ENCODE results near the gene PPP2R3C. TPM values are rescaled to one million over a fixed set of nuclear protein-coding genes. Genes with fewer than 3 reads are reported as not detected.
A peak's percentile ranks its signal among the peaks of the same experiment; 100 is the strongest.
"Not testable (repeated sequence)": the region's sequence is repeated elsewhere in the genome, so short reads cannot be mapped to it uniquely, and the experiment has no call there.

PPP2R3C gene
- total and polyA plus RNA-seq, 2 of the 4 experiments (the other 2 are of a cell fraction) = 15.9 to 17.0 TPM

- ChIA-PET POLR2A (ENCODE audit: unreplicated experiment) (no interaction called here), CTCF (interaction anchor here (0.8 kb wide), 1 partner anchor 9 kb away, joined by 4 read pairs; no protein-coding TSS in a partner anchor)
- no peak overlapping the region for H3K4me2 ChIP-seq (ENCODE audit: low read depth, low read length)
- TF ChIP-seq, protein P1, sequence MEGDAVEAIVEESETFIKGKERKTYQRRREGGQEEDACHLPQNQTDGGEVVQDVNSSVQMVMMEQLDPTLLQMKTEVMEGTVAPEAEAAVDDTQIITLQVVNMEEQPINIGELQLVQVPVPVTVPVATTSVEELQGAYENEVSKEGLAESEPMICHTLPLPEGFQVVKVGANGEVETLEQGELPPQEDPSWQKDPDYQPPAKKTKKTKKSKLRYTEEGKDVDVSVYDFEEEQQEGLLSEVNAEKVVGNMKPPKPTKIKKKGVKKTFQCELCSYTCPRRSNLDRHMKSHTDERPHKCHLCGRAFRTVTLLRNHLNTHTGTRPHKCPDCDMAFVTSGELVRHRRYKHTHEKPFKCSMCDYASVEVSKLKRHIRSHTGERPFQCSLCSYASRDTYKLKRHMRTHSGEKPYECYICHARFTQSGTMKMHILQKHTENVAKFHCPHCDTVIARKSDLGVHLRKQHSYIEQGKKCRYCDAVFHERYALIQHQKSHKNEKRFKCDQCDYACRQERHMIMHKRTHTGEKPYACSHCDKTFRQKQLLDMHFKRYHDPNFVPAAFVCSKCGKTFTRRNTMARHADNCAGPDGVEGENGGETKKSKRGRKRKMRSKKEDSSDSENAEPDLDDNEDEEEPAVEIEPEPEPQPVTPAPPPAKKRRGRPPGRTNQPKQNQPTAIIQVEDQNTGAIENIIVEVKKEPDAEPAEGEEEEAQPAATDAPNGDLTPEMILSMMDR (conservative IDR thresholded peaks at IDR 0.05; ENCODE audit: low read depth, low read length) = no peak
- TF ChIP-seq FOS (IDR thresholded peaks at IDR 0.05; ENCODE audit: low read depth, low read length) (no peak), BHLHE40 (IDR thresholded peaks at IDR 0.05; ENCODE audit: low read depth, low read length) (no peak), POLR2A (IDR thresholded peaks at IDR 0.05; ENCODE audit: low read depth, low read length) (no peak)
- H3K56ac ChIP-seq (ENCODE audit: extremely low read depth, insufficient read depth, low read length) = no peak overlapping the region
- H3K27me3 ChIP-seq (ENCODE audit: control insufficient read depth, insufficient read depth, low read length) = no peaks in the 10 kb centered on the region
- H4K5ac ChIP-seq (ENCODE audit: low read depth, low read length) = peak overlapping the region; percentile 23; the same call in 1 of the 2 replicates
- H3K18ac ChIP-seq (ENCODE audit: low read depth, low read length) = peak overlapping the region; percentile 23; the same call in 1 of the 2 replicates
- no TSS peak for BruUV-seq (replicated peaks)
- H3K9ac ChIP-seq (ENCODE audit: low read depth, low read length) = no peak overlapping the region
- H2AK9ac ChIP-seq (replicated peaks; ENCODE audit: low read depth, low read length, poor library complexity) = no peak overlapping the region
- intact Hi-C loops (cut with micrococcal nuclease) = no loop called here
- no peaks in the 10 kb centered on the region for H4K20me1 ChIP-seq (ENCODE audit: insufficient read depth, low read length)
- peaks cover 2% of the 10 kb centered on the region for H3K9me1 ChIP-seq (ENCODE audit: insufficient read depth, low read length)
- H2AFZ ChIP-seq (replicated peaks; ENCODE audit: low read length, poor library complexity) = no peak overlapping the region
- H3K4me3 ChIP-seq (ENCODE audit: insufficient read depth, low read depth, low read length) = no peak overlapping the region
- no peak for DNase-seq
- no peak overlapping the region for H3K4ac ChIP-seq (ENCODE audit: low read depth, low read length)
- dilution Hi-C loops (cut with HindIII; ENCODE audit: low sequenced_read_pairs, unreplicated experiment) = no loop called here
- no peak overlapping the region for H4K91ac ChIP-seq (ENCODE audit: insufficient read depth, low read depth, low read length)
- H2BK5ac ChIP-seq (ENCODE audit: low read depth, low read length, poor library complexity, severe bottlenecking) = no peak overlapping the region
- H3K14ac ChIP-seq (replicated peaks; ENCODE audit: low read depth, low read length) = no peak overlapping the region
- H3K79me1 ChIP-seq (ENCODE audit: low read depth in 1 of 2, low read length in 2 of 2) = peaks cover 6 to 34% of the 10 kb centered on the region in 2 experiments
- H3K36me3 ChIP-seq (ENCODE audit: control insufficient read depth, insufficient read depth, low read length) = peaks cover 2% of the 10 kb centered on the region
- H2BK120ac ChIP-seq (ENCODE audit: low read depth, low read length) = no peak overlapping the region
- in situ Hi-C loops (cut with MboI; ENCODE audit: low sequenced_read_pairs) = no loop called here
- peak; percentile 44; the same call in 1 of the 2 replicates for ATAC-seq (ENCODE audit: low read depth)
- H3K27ac ChIP-seq (ENCODE audit: insufficient read depth, low read length) = no peak overlapping the region
- no peaks in the 10 kb centered on the region for H3K9me3 ChIP-seq (ENCODE audit: control insufficient read depth, insufficient read depth, low read length)
- H2BK20ac ChIP-seq (ENCODE audit: low read depth, low read length) = peak overlapping the region; percentile 70; the same call in 1 of the 2 replicates
- H2BK15ac ChIP-seq (ENCODE audit: low read depth, low read length) = no peak overlapping the region
- no peak overlapping the region for H2AK5ac ChIP-seq (ENCODE audit: low read depth, low read length)
- H4K8ac ChIP-seq (ENCODE audit: low read depth in 2 of 2, low read length in 2 of 2) = peak overlapping the region in 1 of 2 experiments; percentile 53; a peak in 1 of 4 replicates
- peaks cover 8% of the 10 kb centered on the region for H3K4me1 ChIP-seq (ENCODE audit: control insufficient read depth, insufficient read depth, low read length)
- WGBS, 2 experiments (ENCODE audit: extremely low coverage in 2 of 2, insufficient read length in 1 of 2) = no CpG with 5 or more reads among the region's 2 CpGs
- no peak overlapping the region for H3K23ac ChIP-seq (ENCODE audit: low read depth, low read length)
These were observed 32.2 kb upstream of the PPP2R3C start for GRCh38 chr14:35154016-35154415.

GRCh38 chr14:35152531-35152930, 30.7 kb upstream of the PPP2R3C start:
- intact Hi-C loops (cut with micrococcal nuclease); H2AK9ac ChIP-seq (replicated peaks; ENCODE audit: low read depth, low read length, poor library complexity); POLR2A ChIA-PET (ENCODE audit: unreplicated experiment); H3K4me1 ChIP-seq (ENCODE audit: control insufficient read depth, insufficient read depth, low read length); H3K36me3 ChIP-seq (ENCODE audit: control insufficient read depth, insufficient read depth, low read length); H4K5ac ChIP-seq (ENCODE audit: low read depth, low read length); H3K4me2 ChIP-seq (ENCODE audit: low read depth, low read length); H2BK20ac ChIP-seq (ENCODE audit: low read depth, low read length); H3K9me3 ChIP-seq (ENCODE audit: control insufficient read depth, insufficient read depth, low read length); DNase-seq; H4K8ac ChIP-seq (ENCODE audit: low read depth in 2 of 2, low read length in 2 of 2); H2BK15ac ChIP-seq (ENCODE audit: low read depth, low read length); H3K27ac ChIP-seq (ENCODE audit: insufficient read depth, low read length); H3K9me1 ChIP-seq (ENCODE audit: insufficient read depth, low read length); H3K27me3 ChIP-seq (ENCODE audit: control insufficient read depth, insufficient read depth, low read length); dilution Hi-C loops (cut with HindIII; ENCODE audit: low sequenced_read_pairs, unreplicated experiment); H2BK120ac ChIP-seq (ENCODE audit: low read depth, low read length); H2AFZ ChIP-seq (replicated peaks; ENCODE audit: low read length, poor library complexity); CTCF ChIA-PET; H3K4me3 ChIP-seq (ENCODE audit: insufficient read depth, low read depth, low read length); H4K91ac ChIP-seq (ENCODE audit: insufficient read depth, low read depth, low read length); H2AK5ac ChIP-seq (ENCODE audit: low read depth, low read length); H3K4ac ChIP-seq (ENCODE audit: low read depth, low read length); H3K23ac ChIP-seq (ENCODE audit: low read depth, low read length); BruUV-seq (replicated peaks); H3K14ac ChIP-seq (replicated peaks; ENCODE audit: low read depth, low read length); H2BK5ac ChIP-seq (ENCODE audit: low read depth, low read length, poor library complexity, severe bottlenecking); in situ Hi-C loops (cut with MboI; ENCODE audit: low sequenced_read_pairs); H3K18ac ChIP-seq (ENCODE audit: low read depth, low read length); H3K9ac ChIP-seq (ENCODE audit: low read depth, low read length); ATAC-seq (ENCODE audit: low read depth); H4K20me1 ChIP-seq (ENCODE audit: insufficient read depth, low read length); H3K56ac ChIP-seq (ENCODE audit: extremely low read depth, insufficient read depth, low read length): not testable (repeated sequence)
- H3K79me1 ChIP-seq (ENCODE audit: low read depth in 1 of 2, low read length in 2 of 2) = peaks cover 5 to 27% of the 10 kb centered on the region in 2 experiments
- 96% methylated on average over 5 of the region's 35 CpGs; no CpG with 5 or more reads in 1 of the 2 experiments for WGBS, 2 experiments (ENCODE audit: extremely low coverage in 2 of 2, insufficient read length in 1 of 2)
